Measurements from ENCODE around the gene FH. TPM values are rescaled to one million over a fixed set of nuclear protein-coding genes. Genes with fewer than 3 reads are reported as not detected.
A peak's percentile ranks its signal among the peaks of the same experiment; 100 is the strongest.

Gene FH
- total and polyA plus RNA-seq, 10 of the 15 experiments (the other 5 are each of a cell fraction or from before 2014, with no cell fraction given), result 44.7 to 124 (median 76.2) TPM

DNA sequence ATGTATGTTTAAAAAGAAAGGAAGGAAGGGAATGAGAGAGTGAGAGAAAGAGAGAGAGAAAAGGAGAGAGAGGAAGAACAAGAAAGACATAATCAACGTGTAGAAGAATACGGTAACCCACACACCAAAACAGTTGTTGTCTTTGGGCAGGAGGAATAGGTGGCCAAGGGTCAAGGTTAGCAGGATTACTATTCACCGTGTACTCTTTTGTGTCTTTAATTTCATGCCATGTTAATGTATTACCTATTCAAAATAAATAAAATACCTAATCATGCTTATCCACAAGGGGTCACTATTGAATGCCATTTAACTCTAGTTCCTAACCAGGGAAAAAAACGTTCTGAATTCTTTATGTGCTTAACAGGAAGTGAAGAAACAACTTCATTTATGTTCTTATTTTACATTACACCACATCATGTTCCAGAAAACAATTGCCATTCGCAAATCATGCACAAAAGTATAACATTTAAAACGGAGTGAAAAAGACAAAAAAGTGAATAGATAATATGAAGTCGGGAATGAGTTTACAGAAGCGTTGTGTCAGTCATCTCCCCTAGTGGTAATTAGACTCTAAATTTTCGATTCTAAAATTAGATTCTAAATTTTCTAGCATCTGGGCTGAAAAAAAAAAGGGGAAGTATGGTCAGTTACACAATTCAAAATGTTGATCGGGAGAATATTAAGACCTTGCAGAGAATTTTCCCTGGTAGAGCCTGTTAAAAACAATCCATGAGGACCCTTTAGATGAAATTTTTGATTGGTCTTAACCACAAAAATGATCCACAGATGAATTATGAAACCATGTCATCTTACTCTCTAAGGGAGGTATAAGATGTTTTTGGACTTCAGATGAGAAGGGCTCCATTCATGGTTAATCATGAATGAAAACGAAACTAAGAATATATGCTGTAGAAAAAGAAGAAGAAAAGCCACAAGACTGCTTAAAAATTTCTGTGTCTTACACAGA, 11.9 kb upstream of the FH start (continued):
- TF ChIP-seq, protein P1, sequence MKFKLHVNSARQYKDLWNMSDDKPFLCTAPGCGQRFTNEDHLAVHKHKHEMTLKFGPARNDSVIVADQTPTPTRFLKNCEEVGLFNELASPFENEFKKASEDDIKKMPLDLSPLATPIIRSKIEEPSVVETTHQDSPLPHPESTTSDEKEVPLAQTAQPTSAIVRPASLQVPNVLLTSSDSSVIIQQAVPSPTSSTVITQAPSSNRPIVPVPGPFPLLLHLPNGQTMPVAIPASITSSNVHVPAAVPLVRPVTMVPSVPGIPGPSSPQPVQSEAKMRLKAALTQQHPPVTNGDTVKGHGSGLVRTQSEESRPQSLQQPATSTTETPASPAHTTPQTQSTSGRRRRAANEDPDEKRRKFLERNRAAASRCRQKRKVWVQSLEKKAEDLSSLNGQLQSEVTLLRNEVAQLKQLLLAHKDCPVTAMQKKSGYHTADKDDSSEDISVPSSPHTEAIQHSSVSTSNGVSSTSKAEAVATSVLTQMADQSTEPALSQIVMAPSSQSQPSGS (IDR thresholded peaks at IDR 0.05; ENCODE audit: low read length), result peak; percentile 72
- peak; percentile 54 for TF ChIP-seq ATF7 (IDR thresholded peaks at IDR 0.05; ENCODE audit: low read depth)
- no peak for TF ChIP-seq SIX5 (IDR thresholded peaks at IDR 0.05; ENCODE audit: low read depth, low read length, severe bottlenecking)
- no peak for TF ChIP-seq TCF3 (IDR thresholded peaks at IDR 0.05; ENCODE audit: borderline replicate concordance, insufficient read depth, low read depth, low read length)
- no peak for TF ChIP-seq LARP7 (IDR thresholded peaks at IDR 0.05)
- TF ChIP-seq ZNF217 (IDR thresholded peaks at IDR 0.05), result peak; percentile 91; the same call in 1 of the 2 replicates
- 0 out of 2 replicates have a peak, but pooled peaks have one; percentile 64 for TF ChIP-seq DPF2 (IDR thresholded peaks at IDR 0.05)
- TF ChIP-seq CREM (IDR thresholded peaks at IDR 0.05; ENCODE audit: low read depth), result 0 out of 2 replicates have a peak, but pooled peaks have one; percentile 7
- no peak for TF ChIP-seq KLF5 (IDR thresholded peaks at IDR 0.05; ENCODE audit: partially characterized antibody)
- TF ChIP-seq CBX5 (IDR thresholded peaks at IDR 0.05; ENCODE audit: low read depth), result 0 out of 2 replicates have a peak, but pooled peaks have one; percentile 48
- no peak for TF ChIP-seq ETV6 (conservative IDR thresholded peaks at IDR 0.05 in 1 of 2, IDR thresholded peaks at IDR 0.05 in 1 of 2; ENCODE audit: borderline replicate concordance in 1 of 2, low read depth in 1 of 2)
- TF ChIP-seq SRF (IDR thresholded peaks at IDR 0.05; ENCODE audit: low read depth in 2 of 2, low read length in 2 of 2), result no peak
- peak; percentile 48 to 58; a peak in 3 of 4 replicates for TF ChIP-seq IKZF2 (IDR thresholded peaks at IDR 0.05)
- TF ChIP-seq SPI1 (IDR thresholded peaks at IDR 0.05; ENCODE audit: borderline replicate concordance, insufficient read depth, low read depth, low read length), result peak; percentile 48; the same call in 1 of the 2 replicates
- TF ChIP-seq SREBF2 (IDR thresholded peaks at IDR 0.05; ENCODE audit: low read length), result no peak
- TF ChIP-seq MEF2A (IDR thresholded peaks at IDR 0.05; ENCODE audit: insufficient read depth, low read depth, low read length), result peak; percentile 76
- TF ChIP-seq JUNB (IDR thresholded peaks at IDR 0.05), result peak; percentile 61
- TF ChIP-seq SMC3 (IDR thresholded peaks at IDR 0.05; ENCODE audit: borderline replicate concordance, low read length), result peak; percentile 53; the same call in 1 of the 2 replicates
- TF ChIP-seq EP300 (IDR thresholded peaks at IDR 0.05; ENCODE audit: borderline replicate concordance in 1 of 2, control insufficient read depth in 1 of 2, low read depth in 2 of 2, low read length in 2 of 2), result peak; percentile 4 to 38; a peak in 2 of 4 replicates
- TF ChIP-seq, protein P2, sequence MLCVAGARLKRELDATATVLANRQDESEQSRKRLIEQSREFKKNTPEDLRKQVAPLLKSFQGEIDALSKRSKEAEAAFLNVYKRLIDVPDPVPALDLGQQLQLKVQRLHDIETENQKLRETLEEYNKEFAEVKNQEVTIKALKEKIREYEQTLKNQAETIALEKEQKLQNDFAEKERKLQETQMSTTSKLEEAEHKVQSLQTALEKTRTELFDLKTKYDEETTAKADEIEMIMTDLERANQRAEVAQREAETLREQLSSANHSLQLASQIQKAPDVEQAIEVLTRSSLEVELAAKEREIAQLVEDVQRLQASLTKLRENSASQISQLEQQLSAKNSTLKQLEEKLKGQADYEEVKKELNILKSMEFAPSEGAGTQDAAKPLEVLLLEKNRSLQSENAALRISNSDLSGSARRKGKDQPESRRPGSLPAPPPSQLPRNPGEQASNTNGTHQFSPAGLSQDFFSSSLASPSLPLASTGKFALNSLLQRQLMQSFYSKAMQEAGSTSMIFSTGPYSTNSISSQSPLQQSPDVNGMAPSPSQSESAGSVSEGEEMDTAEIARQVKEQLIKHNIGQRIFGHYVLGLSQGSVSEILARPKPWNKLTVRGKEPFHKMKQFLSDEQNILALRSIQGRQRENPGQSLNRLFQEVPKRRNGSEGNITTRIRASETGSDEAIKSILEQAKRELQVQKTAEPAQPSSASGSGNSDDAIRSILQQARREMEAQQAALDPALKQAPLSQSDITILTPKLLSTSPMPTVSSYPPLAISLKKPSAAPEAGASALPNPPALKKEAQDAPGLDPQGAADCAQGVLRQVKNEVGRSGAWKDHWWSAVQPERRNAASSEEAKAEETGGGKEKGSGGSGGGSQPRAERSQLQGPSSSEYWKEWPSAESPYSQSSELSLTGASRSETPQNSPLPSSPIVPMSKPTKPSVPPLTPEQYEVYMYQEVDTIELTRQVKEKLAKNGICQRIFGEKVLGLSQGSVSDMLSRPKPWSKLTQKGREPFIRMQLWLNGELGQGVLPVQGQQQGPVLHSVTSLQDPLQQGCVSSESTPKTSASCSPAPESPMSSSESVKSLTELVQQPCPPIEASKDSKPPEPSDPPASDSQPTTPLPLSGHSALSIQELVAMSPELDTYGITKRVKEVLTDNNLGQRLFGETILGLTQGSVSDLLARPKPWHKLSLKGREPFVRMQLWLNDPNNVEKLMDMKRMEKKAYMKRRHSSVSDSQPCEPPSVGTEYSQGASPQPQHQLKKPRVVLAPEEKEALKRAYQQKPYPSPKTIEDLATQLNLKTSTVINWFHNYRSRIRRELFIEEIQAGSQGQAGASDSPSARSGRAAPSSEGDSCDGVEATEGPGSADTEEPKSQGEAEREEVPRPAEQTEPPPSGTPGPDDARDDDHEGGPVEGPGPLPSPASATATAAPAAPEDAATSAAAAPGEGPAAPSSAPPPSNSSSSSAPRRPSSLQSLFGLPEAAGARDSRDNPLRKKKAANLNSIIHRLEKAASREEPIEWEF (IDR thresholded peaks at IDR 0.05; ENCODE audit: insufficient replicate concordance, low read depth, low read length), result peak; percentile 27
- peak; percentile 40; the same call in 1 of the 2 replicates for TF ChIP-seq IKZF1 (conservative IDR thresholded peaks at IDR 0.05)
